ENCODE measurements around the gene CNTLN.

CNTLN gene

GRCh38 chr9:17134396-17135294 lies at the start of gene CNTLN:
CNTLN (plus strand) TSS chr9:17135040; CDS start chr9:17135066, 26 bp downstream.
- Histone ChIP-seq H3K4me3 (ENCODE audit: low read length) (peak within 1 kb of the TSS; percentile 72), H3K36me3 (ENCODE audit: control insufficient read depth, insufficient read depth, low read length) (no peaks in the 10 kb centered on the region), H3K27me3 (ENCODE audit: control insufficient read depth, insufficient read depth, low read length) (no peaks in the 10 kb centered on the region), H3K4me1 (ENCODE audit: control insufficient read depth, insufficient read depth, low read length) (peaks cover 6% of the 10 kb centered on the region), H3K9ac (ENCODE audit: low read length) (peak within 1 kb of the TSS; percentile 71), H3K27ac (ENCODE audit: low read depth, low read length) (peak within 1 kb of the TSS; percentile 90)

- H3K27ac ChIP-seq (ENCODE audit: low read depth, low read length), result no peak overlapping the region
- no peak overlapping the region for H3K9ac ChIP-seq (ENCODE audit: low read length)
- no peaks in the 10 kb centered on the region for H3K4me1 ChIP-seq (ENCODE audit: control insufficient read depth, insufficient read depth, low read length)
- H3K27me3 ChIP-seq (ENCODE audit: control insufficient read depth, insufficient read depth, low read length), result no peaks in the 10 kb centered on the region
- no peaks in the 10 kb centered on the region for H3K36me3 ChIP-seq (ENCODE audit: control insufficient read depth, insufficient read depth, low read length)
- no peak overlapping the region for H3K4me3 ChIP-seq (ENCODE audit: low read length)
Measured at GRCh38 chr9:17088566-17088965, 46.3 kb upstream of the CNTLN start.

- Histone ChIP-seq H3K4me3 (ENCODE audit: low read length) (no peak overlapping the region), H3K9ac (ENCODE audit: low read length) (no peak overlapping the region), H3K27me3 (ENCODE audit: control insufficient read depth, insufficient read depth, low read length) (no peaks in the 10 kb centered on the region), H3K27ac (ENCODE audit: low read depth, low read length) (no peak overlapping the region), H3K4me1 (ENCODE audit: control insufficient read depth, insufficient read depth, low read length) (no peaks in the 10 kb centered on the region), H3K36me3 (ENCODE audit: control insufficient read depth, insufficient read depth, low read length) (no peaks in the 10 kb centered on the region)
Measured at GRCh38 chr9:17090041-17090440, 44.8 kb upstream of the CNTLN start.

GRCh38 chr9:17116400-17116837 lies 18.4 kb upstream of the CNTLN start:
- H3K4me3 ChIP-seq (ENCODE audit: low read length), result no peak overlapping the region
- no peaks in the 10 kb centered on the region for H3K27me3 ChIP-seq (ENCODE audit: control insufficient read depth, insufficient read depth, low read length)
- H3K36me3 ChIP-seq (ENCODE audit: control insufficient read depth, insufficient read depth, low read length), result no peaks in the 10 kb centered on the region
- H3K9ac ChIP-seq (ENCODE audit: low read length), result no peak overlapping the region
- H3K4me1 ChIP-seq (ENCODE audit: control insufficient read depth, insufficient read depth, low read length), result peaks cover 3% of the 10 kb centered on the region
- no peak overlapping the region for H3K27ac ChIP-seq (ENCODE audit: low read depth, low read length)

- no peak overlapping the region for H3K4me3 ChIP-seq (ENCODE audit: low read length)
- no peaks in the 10 kb centered on the region for H3K27me3 ChIP-seq (ENCODE audit: control insufficient read depth, insufficient read depth, low read length)
- H3K27ac ChIP-seq (ENCODE audit: low read depth, low read length), result no peak overlapping the region
- H3K9ac ChIP-seq (ENCODE audit: low read length), result no peak overlapping the region
- H3K36me3 ChIP-seq (ENCODE audit: control insufficient read depth, insufficient read depth, low read length), result no peaks in the 10 kb centered on the region
- H3K4me1 ChIP-seq (ENCODE audit: control insufficient read depth, insufficient read depth, low read length), result peaks cover 3% of the 10 kb centered on the region
Measured at GRCh38 chr9:17117372-17117771, 17.5 kb upstream of the CNTLN start.

- Histone ChIP-seq H3K9ac (ENCODE audit: low read length) (no peak overlapping the region), H3K4me3 (ENCODE audit: low read length) (no peak overlapping the region), H3K36me3 (ENCODE audit: control insufficient read depth, insufficient read depth, low read length) (no peaks in the 10 kb centered on the region), H3K27ac (ENCODE audit: low read depth, low read length) (no peak overlapping the region), H3K27me3 (ENCODE audit: control insufficient read depth, insufficient read depth, low read length) (no peaks in the 10 kb centered on the region), H3K4me1 (ENCODE audit: control insufficient read depth, insufficient read depth, low read length) (peaks cover 3% of the 10 kb centered on the region)
Measured at GRCh38 chr9:17120203-17120602, 14.6 kb upstream of the CNTLN start.

GRCh38 chr9:17121264-17121663 lies 13.6 kb upstream of the CNTLN start:
- H3K27ac ChIP-seq (ENCODE audit: low read depth, low read length), result no peak overlapping the region

GRCh38 chr9:17130291-17130690 lies 4.5 kb upstream of the CNTLN start:
- Histone ChIP-seq H3K27me3 (ENCODE audit: control insufficient read depth, insufficient read depth, low read length) (no peaks in the 10 kb centered on the region), H3K27ac (ENCODE audit: low read depth, low read length) (no peak overlapping the region), H3K9ac (ENCODE audit: low read length) (no peak overlapping the region), H3K4me3 (ENCODE audit: low read length) (no peak overlapping the region), H3K36me3 (ENCODE audit: control insufficient read depth, insufficient read depth, low read length) (no peaks in the 10 kb centered on the region), H3K4me1 (ENCODE audit: control insufficient read depth, insufficient read depth, low read length) (peaks cover 6% of the 10 kb centered on the region)

More at GRCh38 chr9:17121264-17121663, 13.6 kb upstream of the CNTLN start:
- H3K36me3 ChIP-seq (ENCODE audit: control insufficient read depth, insufficient read depth, low read length), result no peaks in the 10 kb centered on the region
- peaks cover 3% of the 10 kb centered on the region for H3K4me1 ChIP-seq (ENCODE audit: control insufficient read depth, insufficient read depth, low read length)
- no peak overlapping the region for H3K4me3 ChIP-seq (ENCODE audit: low read length)
- H3K9ac ChIP-seq (ENCODE audit: low read length), result no peak overlapping the region
- no peaks in the 10 kb centered on the region for H3K27me3 ChIP-seq (ENCODE audit: control insufficient read depth, insufficient read depth, low read length)

- Histone ChIP-seq H3K4me3 (ENCODE audit: low read length) (no peak overlapping the region), H3K27ac (ENCODE audit: low read depth, low read length) (no peak overlapping the region), H3K36me3 (ENCODE audit: control insufficient read depth, insufficient read depth, low read length) (no peaks in the 10 kb centered on the region), H3K27me3 (ENCODE audit: control insufficient read depth, insufficient read depth, low read length) (no peaks in the 10 kb centered on the region), H3K4me1 (ENCODE audit: control insufficient read depth, insufficient read depth, low read length) (peaks cover 6% of the 10 kb centered on the region), H3K9ac (ENCODE audit: low read length) (no peak overlapping the region)
Measured at GRCh38 chr9:17130725-17131124, 4.1 kb upstream of the CNTLN start.

GRCh38 chr9:17131494-17131893 lies 3.3 kb upstream of the CNTLN start:
- Histone ChIP-seq H3K4me3 (ENCODE audit: low read length) (no peak overlapping the region), H3K9ac (ENCODE audit: low read length) (no peak overlapping the region), H3K27ac (ENCODE audit: low read depth, low read length) (no peak overlapping the region), H3K4me1 (ENCODE audit: control insufficient read depth, insufficient read depth, low read length) (peaks cover 6% of the 10 kb centered on the region), H3K36me3 (ENCODE audit: control insufficient read depth, insufficient read depth, low read length) (no peaks in the 10 kb centered on the region), H3K27me3 (ENCODE audit: control insufficient read depth, insufficient read depth, low read length) (no peaks in the 10 kb centered on the region)

- Histone ChIP-seq H3K27me3 (ENCODE audit: control insufficient read depth, insufficient read depth, low read length) (no peaks in the 10 kb centered on the region), H3K27ac (ENCODE audit: low read depth, low read length) (peak overlapping the region; percentile 90), H3K36me3 (ENCODE audit: control insufficient read depth, insufficient read depth, low read length) (no peaks in the 10 kb centered on the region), H3K4me1 (ENCODE audit: control insufficient read depth, insufficient read depth, low read length) (peaks cover 6% of the 10 kb centered on the region), H3K9ac (ENCODE audit: low read length) (no peak overlapping the region), H3K4me3 (ENCODE audit: low read length) (peak overlapping the region; percentile 72)
Measured at GRCh38 chr9:17135295-17136160, 688 bp downstream of the CNTLN start.

- Histone ChIP-seq H3K9ac (ENCODE audit: low read length) (no peak overlapping the region), H3K4me1 (ENCODE audit: control insufficient read depth, insufficient read depth, low read length) (peaks cover 6% of the 10 kb centered on the region), H3K36me3 (ENCODE audit: control insufficient read depth, insufficient read depth, low read length) (no peaks in the 10 kb centered on the region), H3K27me3 (ENCODE audit: control insufficient read depth, insufficient read depth, low read length) (no peaks in the 10 kb centered on the region), H3K4me3 (ENCODE audit: low read length) (no peak overlapping the region), H3K27ac (ENCODE audit: low read depth, low read length) (no peak overlapping the region)
Measured at GRCh38 chr9:17137566-17137965, 2.7 kb downstream of the CNTLN start.
